Glutamatergic neuron (in vitro differentiated cells): Measurements from ENCODE around the gene ZSCAN18. TPM values are rescaled to one million over a fixed set of nuclear protein-coding genes. Genes with fewer than 3 reads are reported as not detected.

Source experiments
- DNase-seq: peaks from one replicate; pipeline ENCODE4 v3.0.0; 2022
- H3K27ac Mint-ChIP-seq: one replicate; pipeline ENCODE4 v1.8.0; 2020; ENCODE audit warnings: mild to moderate bottlenecking, mixed read lengths, inconsistent platforms; ENCODE audit not compliant: unreplicated experiment
- H3K27me3 Mint-ChIP-seq: one replicate; pipeline ENCODE4 v1.8.0; 2020; ENCODE audit warnings: mild to moderate bottlenecking, moderate library complexity, mixed read lengths, inconsistent platforms; ENCODE audit not compliant: unreplicated experiment
- H3K36me3 Mint-ChIP-seq: one replicate; pipeline ENCODE4 v1.8.0; 2020; ENCODE audit warnings: mild to moderate bottlenecking, mixed read lengths, inconsistent platforms; ENCODE audit not compliant: unreplicated experiment
- H3K4me1 Mint-ChIP-seq: one replicate; pipeline ENCODE4 v1.8.0; 2020; ENCODE audit warnings: mild to moderate bottlenecking, low read depth, mixed read lengths, inconsistent platforms; ENCODE audit not compliant: unreplicated experiment
- H3K4me3 Mint-ChIP-seq: one replicate; pipeline ENCODE4 v1.8.0; 2020; ENCODE audit warnings: mild to moderate bottlenecking, mixed read lengths, inconsistent platforms; ENCODE audit not compliant: unreplicated experiment
- H3K9me3 Mint-ChIP-seq: one replicate; pipeline ENCODE4 v1.8.0; 2020; ENCODE audit warnings: mild to moderate bottlenecking, moderate library complexity, mixed read lengths, inconsistent platforms; ENCODE audit not compliant: unreplicated experiment
- CTCF ChIP-seq: fragments of 200-600 bp; sonication (generic); IDR thresholded peaks from one replicate; pipeline ENCODE4 v1.5.0; 2021; ENCODE audit not compliant: partially characterized antibody, unreplicated experiment
- total RNA-seq: library from RNA; stranded (reverse); fragmentation: NEBNext Ultra II Directional; extraction: Animal tissue kit (Norgen Biotek cat#: 25700); gene quantifications from one replicate; pipeline ENCODE4 v1.2.1, GENCODE V29; 2021; ENCODE audit not compliant: unreplicated experiment

The ZSCAN18 gene
- total RNA-seq, 1 donor from 2014 or later: 66.7 TPM

GRCh38 chr19:58046856-58047255 is 51.2 kb downstream of the ZSCAN18 start:
- H3K4me3 Mint-ChIP-seq: no peak overlapping the region
- no peak for TF ChIP-seq CTCF
- peaks cover 8% of the 10 kb centered on the region for H3K27me3 Mint-ChIP-seq
- peaks cover 36% of the 10 kb centered on the region for H3K9me3 Mint-ChIP-seq
- peaks cover 24% of the 10 kb centered on the region for H3K36me3 Mint-ChIP-seq
- H3K4me1 Mint-ChIP-seq: no peaks in the 10 kb centered on the region
- no peak overlapping the region for H3K27ac Mint-ChIP-seq
- DNase-seq: no peak

- peaks cover 23% of the 10 kb centered on the region for H3K36me3 Mint-ChIP-seq
- DNase-seq: no peak
- H3K9me3 Mint-ChIP-seq: peaks cover 28% of the 10 kb centered on the region
- no peak overlapping the region for H3K27ac Mint-ChIP-seq
- H3K4me3 Mint-ChIP-seq: no peak overlapping the region
- peaks cover 11% of the 10 kb centered on the region for H3K27me3 Mint-ChIP-seq
- no peak for TF ChIP-seq CTCF
- no peaks in the 10 kb centered on the region for H3K4me1 Mint-ChIP-seq
Measured at GRCh38 chr19:58045411-58046050, 52.5 kb downstream of the ZSCAN18 start.

GRCh38 chr19:58044886-58045285 is 53.1 kb downstream of the ZSCAN18 start:
- no peak overlapping the region for H3K4me3 Mint-ChIP-seq
- H3K4me1 Mint-ChIP-seq: no peaks in the 10 kb centered on the region
- no peak for TF ChIP-seq CTCF
- peaks cover 11% of the 10 kb centered on the region for H3K27me3 Mint-ChIP-seq
- no peak overlapping the region for H3K27ac Mint-ChIP-seq
- no peak for DNase-seq
- peaks cover 28% of the 10 kb centered on the region for H3K9me3 Mint-ChIP-seq
- H3K36me3 Mint-ChIP-seq: peaks cover 21% of the 10 kb centered on the region

DNA sequence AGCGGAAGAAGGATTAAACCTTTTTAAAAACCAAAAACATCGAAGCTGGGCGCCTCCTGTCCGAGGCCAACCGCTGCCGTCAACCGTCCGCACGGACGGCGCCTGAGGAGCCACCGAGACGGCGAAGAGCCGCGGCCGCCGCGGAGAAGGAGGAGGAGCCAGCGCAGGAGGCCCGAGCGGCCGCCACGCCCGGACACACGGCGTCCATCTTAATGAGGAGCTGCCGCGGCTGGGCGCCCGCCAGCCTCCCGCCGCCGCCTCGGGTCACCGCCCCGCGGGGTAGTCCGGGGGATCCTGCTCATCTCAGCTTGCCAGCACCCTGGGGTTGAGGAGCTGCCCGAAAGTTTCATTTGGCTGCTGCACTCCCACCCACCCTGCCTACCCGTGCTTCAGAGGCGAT is 53.6 kb downstream of the ZSCAN18 start:
- H3K4me1 Mint-ChIP-seq: no peaks in the 10 kb centered on the region
- no peak for DNase-seq
- H3K27me3 Mint-ChIP-seq: peaks cover 11% of the 10 kb centered on the region
- H3K4me3 Mint-ChIP-seq: no peak overlapping the region
- H3K9me3 Mint-ChIP-seq: peaks cover 23% of the 10 kb centered on the region
- no peak for TF ChIP-seq CTCF
- no peak overlapping the region for H3K27ac Mint-ChIP-seq
- peaks cover 16% of the 10 kb centered on the region for H3K36me3 Mint-ChIP-seq

DNA sequence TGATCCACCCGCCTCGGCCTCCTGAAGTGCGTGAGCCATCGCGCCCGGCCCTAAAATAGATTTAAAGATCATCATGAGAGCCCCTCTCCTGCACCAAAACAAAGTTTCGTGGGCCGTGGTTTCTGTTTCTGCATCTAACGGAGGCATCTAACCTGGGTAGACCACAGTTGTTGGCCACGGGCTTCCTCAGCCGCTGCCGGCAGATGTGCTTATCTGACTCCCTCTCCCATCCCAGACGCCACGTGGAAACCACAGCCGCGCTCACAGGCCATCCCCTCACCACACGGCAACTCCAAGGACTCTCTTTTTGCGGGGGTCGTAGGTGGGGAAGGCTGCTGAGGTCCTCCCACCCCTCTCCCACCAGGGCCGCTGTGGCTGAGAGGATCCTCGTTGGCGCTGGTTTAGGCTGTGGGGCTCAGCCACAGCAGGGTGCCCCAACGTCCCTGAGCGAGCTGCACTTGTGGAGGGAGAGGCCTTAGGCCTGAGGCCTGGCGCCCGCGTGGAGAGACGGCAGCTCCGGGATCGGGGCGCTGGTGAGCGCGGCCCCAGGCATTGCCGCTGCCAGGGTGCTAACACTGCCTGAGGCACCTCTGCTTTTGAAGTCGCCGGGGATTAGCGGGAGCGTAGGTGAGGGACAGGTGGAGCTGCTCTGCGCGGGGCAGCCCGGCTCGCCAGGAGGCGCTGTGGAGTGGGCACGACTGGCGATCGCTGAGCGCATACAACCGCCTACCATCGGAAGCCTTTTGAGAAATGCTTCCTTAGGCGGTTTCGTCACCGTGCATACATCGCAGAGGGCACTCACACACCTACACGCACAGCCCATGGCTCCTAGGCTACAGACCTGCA is 55.3 kb downstream of the ZSCAN18 start:
- no peak overlapping the region for H3K27ac Mint-ChIP-seq
- no peak for DNase-seq
- peaks cover 11% of the 10 kb centered on the region for H3K27me3 Mint-ChIP-seq
- peaks cover 12% of the 10 kb centered on the region for H3K36me3 Mint-ChIP-seq
- no peak overlapping the region for H3K4me3 Mint-ChIP-seq
- H3K4me1 Mint-ChIP-seq: peaks cover 2% of the 10 kb centered on the region
- no peak for TF ChIP-seq CTCF
- peaks cover 19% of the 10 kb centered on the region for H3K9me3 Mint-ChIP-seq
